GM23338 (cell line): ENCODE results near the gene NOXA1. TPM values are rescaled to one million over a fixed set of nuclear protein-coding genes. Genes with fewer than 3 reads are reported as not detected.

Source experiments
- CREB1 ChIP-seq: fragments of 250-450 bp; sonication (Bioruptor Pico); IDR thresholded peaks from 2 replicates; pipeline ENCODE4 v1.5.0; 2020; ENCODE audit warnings: low read depth, mild to moderate bottlenecking, moderate library complexity
- EZH2 ChIP-seq: fragments of 200-600 bp; sonication (generic); IDR thresholded peaks from one replicate; pipeline ENCODE4 v1.8.0; 2017; ENCODE audit warnings: antibody characterized with exemption, mild to moderate bottlenecking, low read depth; ENCODE audit not compliant: unreplicated experiment
- EZH2phosphoT487 ChIP-seq: fragments of 200-600 bp; sonication (generic); IDR thresholded peaks from one replicate; pipeline ENCODE4 v1.8.1; 2018; ENCODE audit warnings: antibody characterized with exemption; ENCODE audit not compliant: unreplicated experiment
- JUNB ChIP-seq: IDR thresholded peaks from one replicate; pipeline ENCODE4 v1.6.1; 2016; ENCODE audit warnings: antibody characterized with exemption; ENCODE audit not compliant: unreplicated experiment
- NANOG ChIP-seq: IDR thresholded peaks from 2 replicates; pipeline ENCODE4 v1.6.1; 2016; ENCODE audit warnings: antibody characterized with exemption, borderline replicate concordance
- POLR2AphosphoS5 ChIP-seq: IDR thresholded peaks from 2 replicates; pipeline ENCODE4 v1.6.1; 2016; ENCODE audit warnings: antibody characterized with exemption, low read depth
- STAT1 ChIP-seq: IDR thresholded peaks from one replicate; pipeline ENCODE4 v1.6.1; 2016; ENCODE audit warnings: antibody characterized with exemption; ENCODE audit not compliant: unreplicated experiment
- ZNF114 ChIP-seq: fragments of 250-450 bp; sonication (Bioruptor Pico); IDR thresholded peaks from 2 replicates; pipeline ENCODE4 v1.5.0; 2020; ENCODE audit warnings: mild to moderate bottlenecking, moderate library complexity
- ZNF331 ChIP-seq: fragments of 250-450 bp; sonication (Bioruptor Pico); IDR thresholded peaks from 2 replicates; pipeline ENCODE4 v1.5.0; 2020; ENCODE audit warnings: low read depth, mild to moderate bottlenecking, moderate library complexity
- polyA plus RNA-seq: library from polyadenylated mRNA; unstranded; fragments of >200 nt; fragmentation: Nextera tagmentation; extraction: Ambion mirVana; gene quantifications from 2 replicates; pipeline ENCODE4 v1.2.1, GENCODE V29; 2016
- total RNA-seq: library from RNA; depleted of rRNA; stranded (reverse); fragments of >200 nt; shearing (Covaris generic); gene quantifications from 2 replicates; pipeline ENCODE4 v1.2.3, GENCODE V29; 2014
- TF ChIP-seq, protein P1 (sequence below): fragments of 250-450 bp; sonication (Bioruptor Pico); IDR thresholded peaks from 2 replicates; pipeline ENCODE4 v1.5.0; 2020; ENCODE audit warnings: mild to moderate bottlenecking, moderate library complexity
- TF ChIP-seq, protein P2 (sequence below), 2 experiments: fragments of 200-600 bp in 1 of 2; sonication (generic) in 1 of 2; conservative IDR thresholded peaks; 2 replicates each; pipeline versions ENCODE4 v1.5.1 to v1.6.1; 2016 to 2017; ENCODE audit warnings: antibody characterized with exemption in 2 of 2, low read depth in 2 of 2, mild to moderate bottlenecking in 2 of 2, moderate library complexity in 1 of 2
- TF ChIP-seq, protein P3 (sequence below): IDR thresholded peaks from one replicate; pipeline ENCODE4 v1.6.1; 2018; ENCODE audit warnings: antibody characterized with exemption; ENCODE audit not compliant: unreplicated experiment

NOXA1 gene
- total and polyA plus RNA-seq, 2 experiments from 2014 or later, result 0.59 to 0.68 TPM

DNA sequence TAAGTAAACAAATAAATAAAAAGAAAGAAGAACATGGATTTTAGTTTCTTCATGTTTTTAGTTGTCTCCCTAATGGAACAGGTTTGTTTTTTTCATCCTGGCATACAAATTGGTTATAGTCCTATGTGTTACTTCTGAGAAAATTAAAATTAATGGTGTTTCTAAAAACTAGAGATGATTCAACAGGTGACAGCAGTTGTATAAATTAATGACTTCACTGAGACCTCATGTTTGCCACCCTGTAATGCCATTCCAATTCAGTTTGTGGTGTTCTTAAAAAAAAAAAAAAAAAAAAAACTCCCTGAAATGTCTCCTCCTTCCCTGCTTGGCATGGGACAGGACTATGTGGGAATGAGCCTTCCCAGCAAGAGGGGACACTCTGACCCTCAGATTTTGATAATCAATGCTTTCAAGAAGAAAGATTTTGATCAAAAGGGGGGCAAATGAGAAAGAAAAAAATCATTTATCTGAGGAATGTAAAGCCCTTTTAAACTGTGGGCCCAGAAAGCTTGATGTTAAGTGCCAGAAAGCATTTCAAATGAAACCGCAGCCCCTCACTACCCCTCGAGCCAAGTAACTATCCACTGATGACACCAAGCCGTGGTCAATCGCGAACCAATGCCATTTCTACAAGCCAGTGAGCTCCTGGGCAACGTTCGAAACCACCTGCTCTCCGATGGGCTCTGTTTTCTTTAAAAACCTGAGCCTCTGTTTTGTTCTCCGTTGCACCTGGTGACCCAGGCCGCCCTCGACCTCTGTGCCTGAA is 1.2 kb upstream of the NOXA1 start (continued):
- TF ChIP-seq, protein P1, sequence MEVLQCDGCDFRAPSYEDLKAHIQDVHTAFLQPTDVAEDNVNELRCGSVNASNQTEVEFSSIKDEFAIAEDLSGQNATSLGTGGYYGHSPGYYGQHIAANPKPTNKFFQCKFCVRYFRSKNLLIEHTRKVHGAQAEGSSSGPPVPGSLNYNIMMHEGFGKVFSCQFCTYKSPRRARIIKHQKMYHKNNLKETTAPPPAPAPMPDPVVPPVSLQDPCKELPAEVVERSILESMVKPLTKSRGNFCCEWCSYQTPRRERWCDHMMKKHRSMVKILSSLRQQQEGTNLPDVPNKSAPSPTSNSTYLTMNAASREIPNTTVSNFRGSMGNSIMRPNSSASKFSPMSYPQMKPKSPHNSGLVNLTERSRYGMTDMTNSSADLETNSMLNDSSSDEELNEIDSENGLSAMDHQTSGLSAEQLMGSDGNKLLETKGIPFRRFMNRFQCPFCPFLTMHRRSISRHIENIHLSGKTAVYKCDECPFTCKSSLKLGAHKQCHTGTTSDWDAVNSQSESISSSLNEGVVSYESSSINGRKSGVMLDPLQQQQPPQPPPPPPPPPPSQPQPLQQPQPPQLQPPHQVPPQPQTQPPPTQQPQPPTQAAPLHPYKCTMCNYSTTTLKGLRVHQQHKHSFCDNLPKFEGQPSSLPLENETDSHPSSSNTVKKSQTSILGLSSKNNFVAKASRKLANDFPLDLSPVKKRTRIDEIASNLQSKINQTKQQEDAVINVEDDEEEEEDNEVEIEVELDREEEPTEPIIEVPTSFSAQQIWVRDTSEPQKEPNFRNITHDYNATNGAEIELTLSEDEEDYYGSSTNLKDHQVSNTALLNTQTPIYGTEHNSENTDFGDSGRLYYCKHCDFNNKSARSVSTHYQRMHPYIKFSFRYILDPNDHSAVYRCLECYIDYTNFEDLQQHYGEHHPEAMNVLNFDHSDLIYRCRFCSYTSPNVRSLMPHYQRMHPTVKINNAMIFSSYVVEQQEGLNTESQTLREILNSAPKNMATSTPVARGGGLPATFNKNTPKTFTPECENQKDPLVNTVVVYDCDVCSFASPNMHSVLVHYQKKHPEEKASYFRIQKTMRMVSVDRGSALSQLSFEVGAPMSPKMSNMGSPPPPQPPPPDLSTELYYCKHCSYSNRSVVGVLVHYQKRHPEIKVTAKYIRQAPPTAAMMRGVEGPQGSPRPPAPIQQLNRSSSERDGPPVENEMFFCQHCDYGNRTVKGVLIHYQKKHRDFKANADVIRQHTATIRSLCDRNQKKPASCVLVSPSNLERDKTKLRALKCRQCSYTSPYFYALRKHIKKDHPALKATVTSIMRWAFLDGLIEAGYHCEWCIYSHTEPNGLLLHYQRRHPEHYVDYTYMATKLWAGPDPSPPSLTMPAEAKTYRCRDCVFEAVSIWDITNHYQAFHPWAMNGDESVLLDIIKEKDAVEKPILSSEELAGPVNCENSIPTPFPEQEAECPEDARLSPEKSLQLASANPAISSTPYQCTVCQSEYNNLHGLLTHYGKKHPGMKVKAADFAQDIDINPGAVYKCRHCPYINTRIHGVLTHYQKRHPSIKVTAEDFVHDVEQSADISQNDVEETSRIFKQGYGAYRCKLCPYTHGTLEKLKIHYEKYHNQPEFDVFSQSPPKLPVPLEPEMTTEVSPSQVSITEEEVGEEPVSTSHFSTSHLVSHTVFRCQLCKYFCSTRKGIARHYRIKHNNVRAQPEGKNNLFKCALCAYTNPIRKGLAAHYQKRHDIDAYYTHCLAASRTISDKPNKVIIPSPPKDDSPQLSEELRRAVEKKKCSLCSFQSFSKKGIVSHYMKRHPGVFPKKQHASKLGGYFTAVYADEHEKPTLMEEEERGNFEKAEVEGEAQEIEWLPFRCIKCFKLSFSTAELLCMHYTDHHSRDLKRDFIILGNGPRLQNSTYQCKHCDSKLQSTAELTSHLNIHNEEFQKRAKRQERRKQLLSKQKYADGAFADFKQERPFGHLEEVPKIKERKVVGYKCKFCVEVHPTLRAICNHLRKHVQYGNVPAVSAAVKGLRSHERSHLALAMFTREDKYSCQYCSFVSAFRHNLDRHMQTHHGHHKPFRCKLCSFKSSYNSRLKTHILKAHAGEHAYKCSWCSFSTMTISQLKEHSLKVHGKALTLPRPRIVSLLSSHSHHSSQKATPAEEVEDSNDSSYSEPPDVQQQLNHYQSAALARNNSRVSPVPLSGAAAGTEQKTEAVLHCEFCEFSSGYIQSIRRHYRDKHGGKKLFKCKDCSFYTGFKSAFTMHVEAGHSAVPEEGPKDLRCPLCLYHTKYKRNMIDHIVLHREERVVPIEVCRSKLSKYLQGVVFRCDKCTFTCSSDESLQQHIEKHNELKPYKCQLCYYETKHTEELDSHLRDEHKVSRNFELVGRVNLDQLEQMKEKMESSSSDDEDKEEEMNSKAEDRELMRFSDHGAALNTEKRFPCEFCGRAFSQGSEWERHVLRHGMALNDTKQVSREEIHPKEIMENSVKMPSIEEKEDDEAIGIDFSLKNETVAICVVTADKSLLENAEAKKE (CRISPR knock-in tag), result no peak
- TF ChIP-seq ZNF331 (no peak), STAT1 (no peak), NANOG (no peak), CREB1 (CRISPR knock-in tag) (no peak), JUNB (no peak), EZH2phosphoT487 (no peak), POLR2AphosphoS5 (no peak), EZH2 (no peak), ZNF114 (CRISPR knock-in tag) (no peak)
- TF ChIP-seq, protein P2, sequence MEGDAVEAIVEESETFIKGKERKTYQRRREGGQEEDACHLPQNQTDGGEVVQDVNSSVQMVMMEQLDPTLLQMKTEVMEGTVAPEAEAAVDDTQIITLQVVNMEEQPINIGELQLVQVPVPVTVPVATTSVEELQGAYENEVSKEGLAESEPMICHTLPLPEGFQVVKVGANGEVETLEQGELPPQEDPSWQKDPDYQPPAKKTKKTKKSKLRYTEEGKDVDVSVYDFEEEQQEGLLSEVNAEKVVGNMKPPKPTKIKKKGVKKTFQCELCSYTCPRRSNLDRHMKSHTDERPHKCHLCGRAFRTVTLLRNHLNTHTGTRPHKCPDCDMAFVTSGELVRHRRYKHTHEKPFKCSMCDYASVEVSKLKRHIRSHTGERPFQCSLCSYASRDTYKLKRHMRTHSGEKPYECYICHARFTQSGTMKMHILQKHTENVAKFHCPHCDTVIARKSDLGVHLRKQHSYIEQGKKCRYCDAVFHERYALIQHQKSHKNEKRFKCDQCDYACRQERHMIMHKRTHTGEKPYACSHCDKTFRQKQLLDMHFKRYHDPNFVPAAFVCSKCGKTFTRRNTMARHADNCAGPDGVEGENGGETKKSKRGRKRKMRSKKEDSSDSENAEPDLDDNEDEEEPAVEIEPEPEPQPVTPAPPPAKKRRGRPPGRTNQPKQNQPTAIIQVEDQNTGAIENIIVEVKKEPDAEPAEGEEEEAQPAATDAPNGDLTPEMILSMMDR (conservative IDR thresholded peaks at IDR 0.05; ENCODE audit: low read depth in 2 of 2), result no peak
- TF ChIP-seq, protein P3, sequence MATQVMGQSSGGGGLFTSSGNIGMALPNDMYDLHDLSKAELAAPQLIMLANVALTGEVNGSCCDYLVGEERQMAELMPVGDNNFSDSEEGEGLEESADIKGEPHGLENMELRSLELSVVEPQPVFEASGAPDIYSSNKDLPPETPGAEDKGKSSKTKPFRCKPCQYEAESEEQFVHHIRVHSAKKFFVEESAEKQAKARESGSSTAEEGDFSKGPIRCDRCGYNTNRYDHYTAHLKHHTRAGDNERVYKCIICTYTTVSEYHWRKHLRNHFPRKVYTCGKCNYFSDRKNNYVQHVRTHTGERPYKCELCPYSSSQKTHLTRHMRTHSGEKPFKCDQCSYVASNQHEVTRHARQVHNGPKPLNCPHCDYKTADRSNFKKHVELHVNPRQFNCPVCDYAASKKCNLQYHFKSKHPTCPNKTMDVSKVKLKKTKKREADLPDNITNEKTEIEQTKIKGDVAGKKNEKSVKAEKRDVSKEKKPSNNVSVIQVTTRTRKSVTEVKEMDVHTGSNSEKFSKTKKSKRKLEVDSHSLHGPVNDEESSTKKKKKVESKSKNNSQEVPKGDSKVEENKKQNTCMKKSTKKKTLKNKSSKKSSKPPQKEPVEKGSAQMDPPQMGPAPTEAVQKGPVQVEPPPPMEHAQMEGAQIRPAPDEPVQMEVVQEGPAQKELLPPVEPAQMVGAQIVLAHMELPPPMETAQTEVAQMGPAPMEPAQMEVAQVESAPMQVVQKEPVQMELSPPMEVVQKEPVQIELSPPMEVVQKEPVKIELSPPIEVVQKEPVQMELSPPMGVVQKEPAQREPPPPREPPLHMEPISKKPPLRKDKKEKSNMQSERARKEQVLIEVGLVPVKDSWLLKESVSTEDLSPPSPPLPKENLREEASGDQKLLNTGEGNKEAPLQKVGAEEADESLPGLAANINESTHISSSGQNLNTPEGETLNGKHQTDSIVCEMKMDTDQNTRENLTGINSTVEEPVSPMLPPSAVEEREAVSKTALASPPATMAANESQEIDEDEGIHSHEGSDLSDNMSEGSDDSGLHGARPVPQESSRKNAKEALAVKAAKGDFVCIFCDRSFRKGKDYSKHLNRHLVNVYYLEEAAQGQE, result no peak
